Osteocyte (in vitro differentiated cells): ENCODE measurements around the gene PXK. TPM values are rescaled to one million over a fixed set of nuclear protein-coding genes. Genes with fewer than 3 reads are reported as not detected.
"Not testable (repeated sequence)": the region's sequence is repeated elsewhere in the genome, so short reads cannot be mapped to it uniquely, and the experiment has no call there.

Source experiments
- DNase-seq: peaks from one replicate; pipeline ENCODE4 v3.0.0; 2021; ENCODE audit warnings: mixed read lengths; ENCODE audit not compliant: unreplicated experiment; ENCODE audit errors: extremely low spot score
- H3K27ac Mint-ChIP-seq: one replicate; pipeline ENCODE4 v1.8.0; 2021; ENCODE audit warnings: mild to moderate bottlenecking, mixed read lengths; ENCODE audit not compliant: unreplicated experiment
- H3K27me3 Mint-ChIP-seq: one replicate; pipeline ENCODE4 v1.8.0; 2021; ENCODE audit warnings: mixed read lengths; ENCODE audit not compliant: unreplicated experiment
- H3K36me3 Mint-ChIP-seq: one replicate; pipeline ENCODE4 v1.8.0; 2021; ENCODE audit warnings: mixed read lengths; ENCODE audit not compliant: unreplicated experiment
- H3K4me1 Mint-ChIP-seq: one replicate; pipeline ENCODE4 v1.8.0; 2021; ENCODE audit warnings: mixed read lengths; ENCODE audit not compliant: unreplicated experiment
- H3K4me3 Mint-ChIP-seq: one replicate; pipeline ENCODE4 v1.8.0; 2021; ENCODE audit warnings: mild to moderate bottlenecking, moderate library complexity, mixed read lengths; ENCODE audit not compliant: unreplicated experiment
- H3K9me3 Mint-ChIP-seq: one replicate; pipeline ENCODE4 v1.8.0; 2021; ENCODE audit warnings: mixed read lengths; ENCODE audit not compliant: unreplicated experiment
- CTCF ChIP-seq: fragments of 200-600 bp; sonication (generic); IDR thresholded peaks from 2 replicates; pipeline ENCODE4 v1.5.0; 2021; ENCODE audit warnings: antibody characterized with exemption, mild to moderate bottlenecking, moderate library complexity
- total RNA-seq: library from RNA; stranded (reverse); gene quantifications from 2 replicates; pipeline ENCODE4 v1.2.1, GENCODE V29; 2021

Gene PXK
- total RNA-seq, 1 donor from 2014 or later = 39.1 TPM

- Mint-ChIP-seq H3K9me3 (no peaks in the 10 kb centered on the region), H3K27ac (peak overlapping the region; percentile 96), H3K36me3 (peaks cover 15% of the 10 kb centered on the region), H3K4me1 (peaks cover 41% of the 10 kb centered on the region), H3K4me3 (peak overlapping the region; percentile 88), H3K27me3 (no peaks in the 10 kb centered on the region)
- DNase-seq = no peak
- no peak for TF ChIP-seq CTCF
Observed at GRCh38 chr3:58434168-58434504, 101.4 kb downstream of the PXK start.

- H3K36me3 Mint-ChIP-seq = peaks cover 13% of the 10 kb centered on the region
- peak overlapping the region; percentile 96 for H3K27ac Mint-ChIP-seq
- H3K27me3 Mint-ChIP-seq = no peaks in the 10 kb centered on the region
- no peaks in the 10 kb centered on the region for H3K9me3 Mint-ChIP-seq
- no peak for TF ChIP-seq CTCF
- peak overlapping the region; percentile 88 for H3K4me3 Mint-ChIP-seq
- H3K4me1 Mint-ChIP-seq = peaks cover 41% of the 10 kb centered on the region
- no peak for DNase-seq
Observed at GRCh38 chr3:58434511-58434910, 101.8 kb downstream of the PXK start.

GRCh38 chr3:58434990-58435389 lies 102.3 kb downstream of the PXK start:
- TF ChIP-seq CTCF = no peak
- no peak for DNase-seq
- Mint-ChIP-seq H3K4me3 (peak overlapping the region; percentile 14), H3K9me3 (no peaks in the 10 kb centered on the region), H3K36me3 (peaks cover 10% of the 10 kb centered on the region), H3K27me3 (no peaks in the 10 kb centered on the region), H3K27ac (peak overlapping the region; percentile 96), H3K4me1 (peaks cover 41% of the 10 kb centered on the region)

- peaks cover 40% of the 10 kb centered on the region for H3K4me1 Mint-ChIP-seq
Observed at GRCh38 chr3:58437276-58437675, 104.6 kb downstream of the PXK start.

GRCh38 chr3:58440996-58441355 lies 108.3 kb downstream of the PXK start:
- not testable (repeated sequence) for H3K27me3 Mint-ChIP-seq, H3K27ac Mint-ChIP-seq, DNase-seq, H3K4me3 Mint-ChIP-seq, H3K36me3 Mint-ChIP-seq, H3K4me1 Mint-ChIP-seq, H3K9me3 Mint-ChIP-seq

More at GRCh38 chr3:58437276-58437675, 104.6 kb downstream of the PXK start:
- not testable (repeated sequence) for H3K4me3 Mint-ChIP-seq, H3K36me3 Mint-ChIP-seq, H3K27ac Mint-ChIP-seq, DNase-seq, H3K27me3 Mint-ChIP-seq, H3K9me3 Mint-ChIP-seq

GRCh38 chr3:58441514-58442450 lies 109.1 kb downstream of the PXK start:
- no peak for DNase-seq
- no peaks in the 10 kb centered on the region for H3K27me3 Mint-ChIP-seq
- no peaks in the 10 kb centered on the region for H3K36me3 Mint-ChIP-seq
- H3K9me3 Mint-ChIP-seq = no peaks in the 10 kb centered on the region
- no peak overlapping the region for H3K27ac Mint-ChIP-seq
- peaks cover 8% of the 10 kb centered on the region for H3K4me1 Mint-ChIP-seq
- H3K4me3 Mint-ChIP-seq = no peak overlapping the region
- TF ChIP-seq CTCF = no peak
